HEK293 (cell line): ENCODE measurements around the gene PID1.

ENCODE experiments used
- CTCF ChIA-PET: fragments of 350-600 bp; formaldehyde crosslinking; extraction: SDS; loops from one replicate; lab custom pipeline; 2021; ENCODE audit warnings: antibody characterized with exemption; lab: Yijun Ruan, JAX
- POLR2A ChIA-PET: fragments of 300-600 bp; formaldehyde crosslinking; extraction: SDS; loops from one replicate; lab custom pipeline; 2020; ENCODE audit warnings: antibody characterized with exemption, inconsistent platforms; lab: Yijun Ruan, JAX
- H3K27ac ChIP-seq: fragments of 200-500 bp; sonication (Bioruptor generic); 2 replicates; pipeline ENCODE4 v1.5.1; 2014; ENCODE audit warnings: low read depth, low read length, control low read depth, inconsistent platforms; ENCODE audit errors: extremely low read depth
- H3K36me3 ChIP-seq, 2 experiments: fragments of 200-500 bp in 1 of 2; sonication (Bioruptor generic) in 1 of 2; 1 replicate in 1 of 2; 2 replicates in 1 of 2; pipeline ENCODE4 v1.5.1; 2014 to 2017; ENCODE audit warnings: inconsistent platforms in 2 of 2, low read length in 2 of 2; ENCODE audit not compliant: control insufficient read depth in 2 of 2, insufficient read depth in 1 of 2
- H3K4me1 ChIP-seq: fragments of 200-500 bp; sonication (Bioruptor generic); 2 replicates; pipeline ENCODE4 v1.5.1; 2014; ENCODE audit warnings: mild to moderate bottlenecking, low read length, inconsistent platforms; ENCODE audit not compliant: control insufficient read depth, insufficient read depth
- H3K4me3 ChIP-seq: 2 replicates; pipeline ENCODE4 v1.5.1; 2011; ENCODE audit warnings: low read depth, mild to moderate bottlenecking, control low read depth, low read length, moderate library complexity
- H3K9me3 ChIP-seq: fragments of 200-500 bp; sonication (Bioruptor generic); 2 replicates; pipeline ENCODE4 v1.5.1; 2014; ENCODE audit warnings: low read depth, low read length, inconsistent platforms; ENCODE audit not compliant: control insufficient read depth, insufficient read depth
- BCL11B ChIP-seq: fragments of 450-650 bp; formaldehyde crosslinking; IDR thresholded peaks from 2 replicates; pipeline ENCODE4 v1.5.1; 2016; ENCODE audit warnings: low read depth, missing biosample characterization, missing genetic modification characterization
- GFI1B ChIP-seq: fragments of 450-650 bp; formaldehyde crosslinking; IDR thresholded peaks from 2 replicates; pipeline ENCODE4 v1.5.1; 2016; ENCODE audit warnings: missing biosample characterization, missing genetic modification characterization
- GLI4 ChIP-seq: fragments of 450-650 bp; formaldehyde crosslinking; IDR thresholded peaks from 2 replicates; pipeline ENCODE4 v1.5.1; 2016; ENCODE audit warnings: missing biosample characterization, missing genetic modification characterization
- GLIS2 ChIP-seq: fragments of 450-650 bp; formaldehyde crosslinking; IDR thresholded peaks from 2 replicates; pipeline ENCODE4 v1.5.1; 2016; ENCODE audit warnings: missing biosample characterization, missing genetic modification characterization
- KLF17 ChIP-seq: fragments of 450-650 bp; formaldehyde crosslinking; IDR thresholded peaks from 2 replicates; pipeline ENCODE4 v1.5.1; 2016; ENCODE audit warnings: missing biosample characterization, missing genetic modification characterization
- KLF9 ChIP-seq: fragments of 450-650 bp; formaldehyde crosslinking; IDR thresholded peaks from 2 replicates; pipeline ENCODE4 v1.5.1; 2016; ENCODE audit warnings: missing biosample characterization, missing genetic modification characterization, low read depth
- OSR2 ChIP-seq: fragments of 450-650 bp; formaldehyde crosslinking; IDR thresholded peaks from 2 replicates; pipeline ENCODE4 v1.5.1; 2016; ENCODE audit warnings: missing biosample characterization, missing genetic modification characterization
- SP3 ChIP-seq: fragments of 450-650 bp; formaldehyde crosslinking; IDR thresholded peaks from 2 replicates; pipeline ENCODE4 v1.5.1; 2016; ENCODE audit warnings: missing biosample characterization, missing genetic modification characterization
- SP7 ChIP-seq: fragments of 450-650 bp; formaldehyde crosslinking; IDR thresholded peaks from 2 replicates; pipeline ENCODE4 v1.5.1; 2016; ENCODE audit warnings: missing biosample characterization, missing genetic modification characterization
- YY1 ChIP-seq: fragments of 450-650 bp; formaldehyde crosslinking; IDR thresholded peaks from 2 replicates; pipeline ENCODE4 v1.5.1; 2018; ENCODE audit warnings: missing biosample characterization, missing genetic modification characterization
- ZBTB1 ChIP-seq: fragments of 450-650 bp; formaldehyde crosslinking; IDR thresholded peaks from 2 replicates; pipeline ENCODE4 v1.5.1; 2016; ENCODE audit warnings: missing biosample characterization, missing genetic modification characterization
- ZBTB20 ChIP-seq: fragments of 450-650 bp; formaldehyde crosslinking; IDR thresholded peaks from 2 replicates; pipeline ENCODE4 v1.5.1; 2016; ENCODE audit warnings: missing biosample characterization, missing genetic modification characterization
- ZFP3 ChIP-seq: fragments of 450-650 bp; formaldehyde crosslinking; IDR thresholded peaks from 2 replicates; pipeline ENCODE4 v1.5.1; 2016; ENCODE audit warnings: low read depth, missing biosample characterization, missing genetic modification characterization
- ZFP69B ChIP-seq: fragments of 450-650 bp; formaldehyde crosslinking; IDR thresholded peaks from 2 replicates; pipeline ENCODE4 v1.5.1; 2016; ENCODE audit warnings: missing biosample characterization, missing genetic modification characterization
- ZNF155 ChIP-seq: fragments of 450-650 bp; formaldehyde crosslinking; IDR thresholded peaks from 2 replicates; pipeline ENCODE4 v1.5.1; 2016; ENCODE audit warnings: missing biosample characterization, missing genetic modification characterization
- ZNF175 ChIP-seq: fragments of 450-650 bp; formaldehyde crosslinking; IDR thresholded peaks from 2 replicates; pipeline ENCODE4 v1.5.1; 2016; ENCODE audit warnings: missing biosample characterization, missing genetic modification characterization
- ZNF24 ChIP-seq: fragments of 450-650 bp; formaldehyde crosslinking; IDR thresholded peaks from 2 replicates; pipeline ENCODE4 v1.5.1; 2016; ENCODE audit warnings: missing biosample characterization, missing genetic modification characterization
- ZNF274 ChIP-seq, 2 experiments: fragments of 200-500 bp in 1 of 2; fragments of 450-650 bp in 1 of 2; sonication (Bioruptor generic) in 1 of 2; formaldehyde crosslinking in 1 of 2; IDR thresholded peaks; 2 replicates each; pipeline versions ENCODE4 v1.5.1 to v1.6.1; 2014 to 2016; ENCODE audit warnings: borderline replicate concordance in 1 of 2, inconsistent platforms in 1 of 2, low read length in 1 of 2, missing biosample characterization in 1 of 2, missing genetic modification characterization in 1 of 2
- ZNF311 ChIP-seq: fragments of 450-650 bp; formaldehyde crosslinking; IDR thresholded peaks from 2 replicates; pipeline ENCODE4 v1.5.1; 2017; ENCODE audit warnings: missing biosample characterization, missing genetic modification characterization, borderline replicate concordance
- ZNF366 ChIP-seq: fragments of 450-650 bp; formaldehyde crosslinking; conservative IDR thresholded peaks from 2 replicates; pipeline ENCODE4 v1.5.1; 2016; ENCODE audit warnings: missing biosample characterization, missing genetic modification characterization
- ZNF501 ChIP-seq: fragments of 450-650 bp; formaldehyde crosslinking; IDR thresholded peaks from 2 replicates; pipeline ENCODE4 v1.5.1; 2016; ENCODE audit warnings: missing biosample characterization, missing genetic modification characterization
- ZNF544 ChIP-seq: fragments of 450-650 bp; formaldehyde crosslinking; IDR thresholded peaks from 2 replicates; pipeline ENCODE4 v1.5.0; 2017; ENCODE audit warnings: missing biosample characterization, missing genetic modification characterization
- ZNF585B ChIP-seq: fragments of 450-650 bp; formaldehyde crosslinking; IDR thresholded peaks from 2 replicates; pipeline ENCODE4 v1.5.1; 2016; ENCODE audit warnings: missing biosample characterization, missing genetic modification characterization
- ZNF621 ChIP-seq: fragments of 450-650 bp; formaldehyde crosslinking; IDR thresholded peaks from 2 replicates; pipeline ENCODE4 v1.5.1; 2017; ENCODE audit warnings: missing biosample characterization, missing genetic modification characterization
- ZNF623 ChIP-seq: fragments of 450-650 bp; formaldehyde crosslinking; IDR thresholded peaks from 2 replicates; pipeline ENCODE4 v1.5.1; 2016; ENCODE audit warnings: missing biosample characterization, missing genetic modification characterization
- ZNF639 ChIP-seq: fragments of 450-650 bp; formaldehyde crosslinking; IDR thresholded peaks from 2 replicates; pipeline ENCODE4 v1.5.1; 2016; ENCODE audit warnings: missing biosample characterization, missing genetic modification characterization
- ZNF660 ChIP-seq: fragments of 450-650 bp; IDR thresholded peaks from 2 replicates; pipeline ENCODE4 v1.5.1; 2018; ENCODE audit warnings: missing biosample characterization, mild to moderate bottlenecking, missing genetic modification characterization
- ZNF664 ChIP-seq: fragments of 450-650 bp; formaldehyde crosslinking; IDR thresholded peaks from 2 replicates; pipeline ENCODE4 v1.5.1; 2016; ENCODE audit warnings: missing biosample characterization, missing genetic modification characterization
- ZNF670 ChIP-seq: fragments of 450-650 bp; formaldehyde crosslinking; IDR thresholded peaks from 2 replicates; pipeline ENCODE4 v1.5.1; 2016; ENCODE audit warnings: missing biosample characterization, missing genetic modification characterization, low read depth
- ZNF76 ChIP-seq: fragments of 450-650 bp; formaldehyde crosslinking; IDR thresholded peaks from 2 replicates; pipeline ENCODE4; 2016; ENCODE audit warnings: low read depth, missing biosample characterization, missing genetic modification characterization, borderline replicate concordance
- ZNF837 ChIP-seq: fragments of 450-650 bp; formaldehyde crosslinking; IDR thresholded peaks from 2 replicates; pipeline ENCODE4 v1.5.1; 2016; ENCODE audit warnings: missing biosample characterization, missing genetic modification characterization
- ZSCAN4 ChIP-seq: fragments of 450-650 bp; formaldehyde crosslinking; IDR thresholded peaks from 2 replicates; pipeline ENCODE4 v1.5.1; 2017; ENCODE audit warnings: missing biosample characterization, missing genetic modification characterization
- TF ChIP-seq, protein P1 (sequence below): fragments of 450-650 bp; formaldehyde crosslinking; IDR thresholded peaks from 2 replicates; pipeline ENCODE4 v1.5.1; 2016; ENCODE audit warnings: missing biosample characterization, missing genetic modification characterization, borderline replicate concordance
- TF ChIP-seq, protein P2 (sequence below): fragments of 450-650 bp; formaldehyde crosslinking; IDR thresholded peaks from 2 replicates; pipeline ENCODE4 v1.5.1; 2017; ENCODE audit warnings: missing biosample characterization, missing genetic modification characterization

The PID1 gene

GRCh38 chr2:229201521-229201920 is 69.6 kb downstream of the PID1 start:
- CTCF ChIA-PET: no interaction called here
- H3K9me3 ChIP-seq: no peaks in the 10 kb centered on the region
- POLR2A ChIA-PET: no interaction called here
- TF ChIP-seq YY1 (tag by site-specific recombination) (no peak), ZBTB1 (tag by site-specific recombination) (no peak), ZNF639 (no peak), ZNF501 (no peak), ZNF274 (IDR thresholded peaks at IDR 0.05; ENCODE audit: low read length) (no peak), ZNF274 (tag by site-specific recombination; IDR thresholded peaks at IDR 0.05; ENCODE audit: borderline replicate concordance) (no peak), ZNF621 (tag by site-specific recombination) (no peak), ZNF837 (tag by site-specific recombination) (no peak), ZNF155 (tag by site-specific recombination) (no peak), ZNF660 (tag by site-specific recombination) (no peak), ZNF544 (tag by site-specific recombination) (no peak), ZFP3 (tag by site-specific recombination) (no peak), GLIS2 (tag by site-specific recombination) (no peak), ZFP69B (tag by site-specific recombination) (no peak), ZBTB20 (tag by site-specific recombination) (no peak), KLF17 (tag by site-specific recombination) (no peak), OSR2 (tag by site-specific recombination) (no peak), SP3 (no peak), ZNF76 (no peak)
- TF ChIP-seq, protein P1, sequence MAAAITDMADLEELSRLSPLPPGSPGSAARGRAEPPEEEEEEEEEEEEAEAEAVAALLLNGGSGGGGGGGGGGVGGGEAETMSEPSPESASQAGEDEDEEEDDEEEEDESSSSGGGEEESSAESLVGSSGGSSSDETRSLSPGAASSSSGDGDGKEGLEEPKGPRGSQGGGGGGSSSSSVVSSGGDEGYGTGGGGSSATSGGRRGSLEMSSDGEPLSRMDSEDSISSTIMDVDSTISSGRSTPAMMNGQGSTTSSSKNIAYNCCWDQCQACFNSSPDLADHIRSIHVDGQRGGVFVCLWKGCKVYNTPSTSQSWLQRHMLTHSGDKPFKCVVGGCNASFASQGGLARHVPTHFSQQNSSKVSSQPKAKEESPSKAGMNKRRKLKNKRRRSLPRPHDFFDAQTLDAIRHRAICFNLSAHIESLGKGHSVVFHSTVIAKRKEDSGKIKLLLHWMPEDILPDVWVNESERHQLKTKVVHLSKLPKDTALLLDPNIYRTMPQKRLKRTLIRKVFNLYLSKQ (tag by site-specific recombination): no peak
- TF ChIP-seq, all 188 proteins: peak for 0
- no peak overlapping the region for H3K4me3 ChIP-seq
- H3K4me1 ChIP-seq: no peaks in the 10 kb centered on the region
- no peaks in the 10 kb centered on the region for H3K36me3 ChIP-seq
- H3K27ac ChIP-seq: no peak overlapping the region

DNA sequence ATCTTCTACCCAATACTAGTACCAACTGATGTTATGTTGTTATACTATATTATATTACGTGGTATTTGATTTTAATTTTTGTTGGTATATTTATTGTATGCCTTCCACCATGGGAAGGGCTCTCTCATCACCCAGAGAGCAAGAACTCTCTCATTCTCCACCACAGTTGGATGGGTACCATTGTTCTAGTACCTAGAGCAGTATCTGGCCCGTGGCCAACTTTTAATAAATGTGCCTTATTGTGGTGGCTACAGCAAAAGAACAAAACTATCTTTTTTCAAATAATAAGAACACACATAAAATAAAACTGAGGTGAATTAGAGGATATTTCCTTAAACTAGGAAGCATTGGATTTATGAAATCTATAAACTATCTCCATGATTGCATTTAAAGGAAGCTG is 71.8 kb downstream of the PID1 start:
- Histone ChIP-seq H3K9me3 (no peaks in the 10 kb centered on the region), H3K27ac (no peak overlapping the region), H3K4me1 (no peaks in the 10 kb centered on the region), H3K4me3 (no peak overlapping the region), H3K36me3 (no peaks in the 10 kb centered on the region)
- CTCF ChIA-PET: no interaction called here
- POLR2A ChIA-PET: no interaction called here
- TF ChIP-seq BCL11B (tag by site-specific recombination) (no peak), KLF9 (tag by site-specific recombination) (no peak), SP7 (tag by site-specific recombination) (no peak), ZNF664 (tag by site-specific recombination) (no peak), ZNF585B (tag by site-specific recombination) (no peak), ZNF311 (tag by site-specific recombination) (no peak), ZBTB1 (tag by site-specific recombination) (no peak), ZNF24 (tag by site-specific recombination) (no peak), ZNF670 (tag by site-specific recombination) (no peak), GFI1B (tag by site-specific recombination) (no peak), GLI4 (no peak), ZNF623 (no peak), ZNF366 (no peak), ZNF175 (tag by site-specific recombination) (no peak), ZSCAN4 (tag by site-specific recombination) (no peak)
- TF ChIP-seq, protein P2, sequence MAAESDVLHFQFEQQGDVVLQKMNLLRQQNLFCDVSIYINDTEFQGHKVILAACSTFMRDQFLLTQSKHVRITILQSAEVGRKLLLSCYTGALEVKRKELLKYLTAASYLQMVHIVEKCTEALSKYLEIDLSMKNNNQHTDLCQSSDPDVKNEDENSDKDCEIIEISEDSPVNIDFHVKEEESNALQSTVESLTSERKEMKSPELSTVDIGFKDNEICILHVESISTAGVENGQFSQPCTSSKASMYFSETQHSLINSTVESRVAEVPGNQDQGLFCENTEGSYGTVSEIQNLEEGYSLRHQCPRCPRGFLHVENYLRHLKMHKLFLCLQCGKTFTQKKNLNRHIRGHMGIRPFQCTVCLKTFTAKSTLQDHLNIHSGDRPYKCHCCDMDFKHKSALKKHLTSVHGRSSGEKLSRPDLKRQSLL (tag by site-specific recombination): no peak
